OCI-LY7 (cell line): ENCODE measurements around the gene YJEFN3. TPM values are rescaled to one million over a fixed set of nuclear protein-coding genes. Genes with fewer than 3 reads are reported as not detected.

Source experiments
- BruUV-seq: library from RNA; stranded (reverse); fragments of 400-500 nt; replicated peaks from 2 replicates; lab custom pipeline; 2021; lab: Mats Ljungman, UMichigan
- CTCF ChIA-PET: fragments of 300-600 bp; sonication (Branson Sonifier 250); formaldehyde crosslinking; loops from one replicate; lab custom pipeline; 2022; ENCODE audit warnings: antibody characterized with exemption; ENCODE audit not compliant: unreplicated experiment; lab: Charles Lee
- POLR2A ChIA-PET: fragments of 300-600 bp; sonication (Branson Sonifier 250); formaldehyde crosslinking; loops from one replicate; lab custom pipeline; 2022; ENCODE audit warnings: antibody characterized with exemption; lab: Charles Lee
- DNase-seq: peaks from one replicate; pipeline ENCODE4 v3.0.0-alpha.2; 2015; ENCODE audit warnings: low spot score
- H2AFZ ChIP-seq: fragments of 200-600 bp; sonication (generic), shearing (Covaris generic); 2 replicates; pipeline ENCODE4 v1.6.1; 2014; ENCODE audit warnings: mild to moderate bottlenecking, antibody characterized with exemption, low read length, moderate library complexity
- H3K27ac ChIP-seq: fragments of 200-600 bp; sonication (generic); 2 replicates; pipeline ENCODE4 v1.5.1; 2014; ENCODE audit warnings: mixed run types, low read depth, mild to moderate bottlenecking, moderate library complexity, low read length, inconsistent platforms; ENCODE audit not compliant: poor library complexity, severe bottlenecking
- H3K36me3 ChIP-seq: fragments of 200-600 bp; sonication (generic); 2 replicates; pipeline ENCODE4 v1.6.1; 2014; ENCODE audit warnings: mild to moderate bottlenecking, antibody characterized with exemption, low read length, moderate library complexity, mixed read lengths; ENCODE audit not compliant: insufficient read depth
- H3K4me1 ChIP-seq: fragments of 200-600 bp; sonication (generic); 2 replicates; pipeline ENCODE4 v1.5.1; 2014; ENCODE audit warnings: mild to moderate bottlenecking, low read length; ENCODE audit not compliant: insufficient read depth, poor library complexity, severe bottlenecking
- H3K4me2 ChIP-seq: fragments of 200-600 bp; sonication (generic); 2 replicates; pipeline ENCODE4 v1.6.1; 2014; ENCODE audit warnings: mild to moderate bottlenecking, low read length
- H3K4me3 ChIP-seq: fragments of 200-600 bp; sonication (generic); 2 replicates; pipeline ENCODE4 v1.5.1; 2014; ENCODE audit warnings: mild to moderate bottlenecking, low read depth, low read length; ENCODE audit not compliant: poor library complexity, severe bottlenecking
- H3K79me2 ChIP-seq: fragments of 200-600 bp; sonication (generic); 2 replicates; pipeline ENCODE4 v1.6.1; 2016; ENCODE audit warnings: low read depth, mild to moderate bottlenecking, low read length, moderate library complexity, mixed read lengths; ENCODE audit not compliant: insufficient read depth
- H3K9me2 ChIP-seq: fragments of 200-600 bp; sonication (generic); 2 replicates; pipeline ENCODE4 v1.6.1; 2016; ENCODE audit warnings: mild to moderate bottlenecking, low read length, mixed read lengths; ENCODE audit not compliant: insufficient read depth
- H3K9me3 ChIP-seq: fragments of 200-600 bp; sonication (generic); 2 replicates; pipeline ENCODE4 v1.6.1; 2014; ENCODE audit warnings: mild to moderate bottlenecking, mixed run types, low read length, mixed read lengths
- H4K20me1 ChIP-seq: fragments of 200-600 bp; sonication (generic); 2 replicates; pipeline ENCODE4 v1.6.1; 2014; ENCODE audit warnings: mild to moderate bottlenecking, antibody characterized with exemption, low read length, moderate library complexity, mixed read lengths; ENCODE audit not compliant: insufficient read depth
- EZH2phosphoT487 ChIP-seq: fragments of 200-600 bp; sonication (generic); IDR thresholded peaks from 2 replicates; pipeline ENCODE4 v1.6.1; 2018; ENCODE audit warnings: low read depth, borderline replicate concordance, mild to moderate bottlenecking, mixed run types, antibody characterized with exemption, low read length, moderate library complexity, mixed read lengths
- intact Hi-C: fragments of 100-400 bp; cut with micrococcal nuclease; formaldehyde crosslinking; loops from one replicate; pipeline ENCODE4 v1.10.0; 2022; ENCODE audit not compliant: unreplicated experiment
- total RNA-seq, 2 experiments: library from RNA; depleted of rRNA in 1 of 2; stranded (reverse); fragments of >200 nt in 1 of 2; shearing (Covaris generic) in 1 of 2; gene quantifications; 2 replicates each; pipeline ENCODE4 v1.2.3, GENCODE V29; 2014 to 2022
- TF ChIP-seq, protein P1 (sequence below): fragments of 200-600 bp; sonication (generic); conservative IDR thresholded peaks from 2 replicates; pipeline ENCODE4 v1.5.1; 2014; ENCODE audit warnings: mild to moderate bottlenecking, antibody characterized with exemption, low read length, moderate library complexity, mixed read lengths

YJEFN3 gene
- total RNA-seq, 2 experiments from 2014 or later = 5.4 to 35.3 TPM

DNA sequence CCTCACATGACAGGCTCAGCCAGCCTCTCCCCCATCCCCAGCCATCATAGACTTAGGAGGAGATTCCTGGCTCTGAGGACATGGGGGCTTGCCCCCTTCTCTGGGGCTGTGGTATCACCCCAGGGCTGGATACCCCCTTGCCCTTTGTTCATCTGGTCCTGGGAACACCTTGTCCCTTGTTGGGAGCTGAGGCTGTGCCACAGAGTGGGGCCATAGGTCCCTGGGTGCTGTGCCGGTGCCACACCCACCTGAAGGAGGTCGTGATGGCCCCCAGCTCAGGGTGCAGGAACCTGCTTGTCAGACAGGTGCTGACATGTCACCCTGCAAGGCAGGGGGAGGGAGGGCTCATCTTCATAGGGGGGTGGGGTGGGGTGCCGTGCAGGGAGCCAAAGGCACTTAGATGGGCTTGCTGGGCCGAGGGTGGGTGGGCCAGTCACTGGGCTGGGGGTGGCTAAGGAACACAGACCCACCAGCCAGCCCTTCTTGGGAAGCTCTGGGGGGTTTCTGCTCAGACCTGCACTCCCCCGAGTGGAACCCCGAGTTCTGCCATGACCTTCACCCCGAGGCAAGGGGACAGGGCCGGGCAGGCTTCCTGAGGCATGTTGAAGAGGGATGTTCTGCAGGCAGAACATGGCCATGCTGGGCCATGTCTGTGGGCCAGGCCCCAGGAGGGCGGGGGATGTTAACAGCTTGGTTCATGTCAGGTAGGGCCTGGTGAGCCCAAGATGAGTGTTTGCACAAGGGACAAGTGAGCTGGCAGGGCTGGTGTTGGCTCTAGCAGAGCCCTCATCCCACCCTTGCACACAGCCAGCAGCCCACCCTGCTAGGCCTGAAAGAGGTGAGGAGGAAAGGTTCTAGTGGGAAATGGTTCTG is 41.4 kb upstream of the YJEFN3 start:
- no peaks in the 10 kb centered on the region for H3K9me3 ChIP-seq
- H3K4me1 ChIP-seq = peaks cover 33% of the 10 kb centered on the region
- no peak overlapping the region for H2AFZ ChIP-seq
- intact Hi-C loops = no loop called here
- H3K4me3 ChIP-seq = no peak overlapping the region
- ChIA-PET POLR2A (interaction anchor here (1.2 kb wide), 1 partner anchor 122 kb away, joined by 3 read pairs; no protein-coding TSS in a partner anchor), CTCF (interaction anchor here (0.6 to 0.7 kb wide), 2 partner anchors 126 to 317 kb away, joined by 4 to 10 read pairs; partner anchors contain the start of gene MEF2B)
- TF ChIP-seq, protein P1, sequence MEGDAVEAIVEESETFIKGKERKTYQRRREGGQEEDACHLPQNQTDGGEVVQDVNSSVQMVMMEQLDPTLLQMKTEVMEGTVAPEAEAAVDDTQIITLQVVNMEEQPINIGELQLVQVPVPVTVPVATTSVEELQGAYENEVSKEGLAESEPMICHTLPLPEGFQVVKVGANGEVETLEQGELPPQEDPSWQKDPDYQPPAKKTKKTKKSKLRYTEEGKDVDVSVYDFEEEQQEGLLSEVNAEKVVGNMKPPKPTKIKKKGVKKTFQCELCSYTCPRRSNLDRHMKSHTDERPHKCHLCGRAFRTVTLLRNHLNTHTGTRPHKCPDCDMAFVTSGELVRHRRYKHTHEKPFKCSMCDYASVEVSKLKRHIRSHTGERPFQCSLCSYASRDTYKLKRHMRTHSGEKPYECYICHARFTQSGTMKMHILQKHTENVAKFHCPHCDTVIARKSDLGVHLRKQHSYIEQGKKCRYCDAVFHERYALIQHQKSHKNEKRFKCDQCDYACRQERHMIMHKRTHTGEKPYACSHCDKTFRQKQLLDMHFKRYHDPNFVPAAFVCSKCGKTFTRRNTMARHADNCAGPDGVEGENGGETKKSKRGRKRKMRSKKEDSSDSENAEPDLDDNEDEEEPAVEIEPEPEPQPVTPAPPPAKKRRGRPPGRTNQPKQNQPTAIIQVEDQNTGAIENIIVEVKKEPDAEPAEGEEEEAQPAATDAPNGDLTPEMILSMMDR = no peak
- no peak for TF ChIP-seq EZH2phosphoT487
- BruUV-seq = no TSS peak
- peaks cover 28% of the 10 kb centered on the region for H3K79me2 ChIP-seq
- 0 out of 2 replicates have a peak, but pooled peaks cover 3% of the 10 kb centered on the region for H4K20me1 ChIP-seq
- no peaks in the 10 kb centered on the region for H3K9me2 ChIP-seq
- H3K4me2 ChIP-seq = no peak overlapping the region; the same call in 1 of the 2 replicates
- peaks cover 42% of the 10 kb centered on the region for H3K36me3 ChIP-seq
- H3K27ac ChIP-seq = peak overlapping the region; percentile 90
- DNase-seq = no peak

DNA sequence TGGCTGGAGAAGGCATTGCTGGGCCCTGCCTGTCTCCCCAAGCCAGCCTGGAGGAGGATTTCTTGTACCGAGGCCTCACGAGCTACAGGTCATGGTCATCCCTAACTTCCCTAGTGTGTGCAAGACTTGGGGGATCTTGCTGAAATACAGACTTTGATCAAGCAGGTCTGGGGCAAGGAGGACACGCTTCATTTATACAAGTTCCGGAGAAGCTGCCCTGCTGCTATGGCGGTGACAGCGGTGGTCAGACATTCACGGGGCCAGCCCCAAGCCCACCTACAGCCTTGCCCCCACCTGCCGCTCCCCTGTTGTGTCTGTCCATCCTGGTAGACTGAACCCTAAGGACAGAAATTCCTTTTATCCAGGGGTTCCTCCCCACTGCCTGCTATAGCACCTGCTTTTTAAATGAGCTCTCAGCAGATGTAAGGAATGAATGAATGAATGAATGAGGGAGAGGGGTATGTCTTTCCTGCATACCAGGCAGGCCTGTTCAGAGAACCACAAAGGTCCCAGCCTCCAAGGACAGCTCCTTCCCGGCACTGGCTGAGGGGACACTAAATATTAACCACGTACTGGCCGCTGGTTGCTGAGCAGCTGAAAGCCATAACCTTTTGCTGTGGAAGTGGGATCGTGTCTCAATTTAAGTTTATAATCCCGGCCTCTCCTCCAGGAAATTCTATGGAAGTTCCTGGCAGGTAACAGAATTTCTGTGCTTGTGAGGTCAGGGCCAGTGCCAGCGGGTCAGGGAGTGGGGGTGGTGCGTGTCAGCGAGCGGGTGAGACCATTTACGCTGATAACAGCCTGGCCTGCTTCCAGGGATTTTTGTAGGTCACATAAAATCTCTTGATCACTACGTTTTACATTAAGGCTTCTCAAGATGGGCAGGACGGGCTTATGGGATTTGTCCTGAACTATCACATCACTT is 40.5 kb upstream of the YJEFN3 start:
- BruUV-seq = no TSS peak
- Histone ChIP-seq H2AFZ (peak overlapping the region; percentile 27; the same call in 1 of the 2 replicates), H3K36me3 (peaks cover 41% of the 10 kb centered on the region), H3K9me2 (no peaks in the 10 kb centered on the region), H3K4me3 (peak overlapping the region; percentile 42), H3K27ac (peak overlapping the region; percentile 90), H3K4me1 (peaks cover 33% of the 10 kb centered on the region), H3K79me2 (peaks cover 28% of the 10 kb centered on the region), H3K9me3 (no peaks in the 10 kb centered on the region), H4K20me1 (0 out of 2 replicates have a peak, but pooled peaks cover 3% of the 10 kb centered on the region), H3K4me2 (peak overlapping the region; percentile 64)
- intact Hi-C loops = no loop called here
- CTCF ChIA-PET = no interaction called here
- POLR2A ChIA-PET = interaction anchor here (0.6 to 1.0 kb wide), 5 partner anchors 8 to 1972 kb away, joined by 3 to 5 read pairs (median 4); no protein-coding TSS in a partner anchor
- TF ChIP-seq, protein P1 = no peak
- no peak for TF ChIP-seq EZH2phosphoT487
- DNase-seq = no peak
